ENCODE measurements around the gene SPAG5. TPM values are rescaled to one million over a fixed set of nuclear protein-coding genes. Genes with fewer than 3 reads are reported as not detected.

The SPAG5 gene
- total RNA-seq, 1 experiment from 2014 or later: 38.1 TPM

GRCh38 chr17:28563475-28563874 is 35.4 kb downstream of the SPAG5 start:
- Mint-ChIP-seq H3K27me3 (ENCODE audit: insufficient read depth, unreplicated experiment) (no peaks in the 10 kb centered on the region), H3K9me3 (ENCODE audit: unreplicated experiment) (no peaks in the 10 kb centered on the region), H3K27ac (ENCODE audit: low read depth, unreplicated experiment) (no peak overlapping the region), H3K4me1 (ENCODE audit: insufficient read depth, unreplicated experiment) (no peaks in the 10 kb centered on the region), H3K4me3 (ENCODE audit: unreplicated experiment) (no peak overlapping the region), H3K36me3 (ENCODE audit: insufficient read depth, unreplicated experiment) (peaks cover 56% of the 10 kb centered on the region)
- intact Hi-C loops (cut with micrococcal nuclease): no loop called here
- DNase-seq (ENCODE audit: unreplicated experiment): no peak
- CTCF ChIA-PET: no interaction called here
- no TSS peak for BruUV-seq (replicated peaks)
- POLR2A ChIA-PET: no interaction called here
- TF ChIP-seq, protein P1, sequence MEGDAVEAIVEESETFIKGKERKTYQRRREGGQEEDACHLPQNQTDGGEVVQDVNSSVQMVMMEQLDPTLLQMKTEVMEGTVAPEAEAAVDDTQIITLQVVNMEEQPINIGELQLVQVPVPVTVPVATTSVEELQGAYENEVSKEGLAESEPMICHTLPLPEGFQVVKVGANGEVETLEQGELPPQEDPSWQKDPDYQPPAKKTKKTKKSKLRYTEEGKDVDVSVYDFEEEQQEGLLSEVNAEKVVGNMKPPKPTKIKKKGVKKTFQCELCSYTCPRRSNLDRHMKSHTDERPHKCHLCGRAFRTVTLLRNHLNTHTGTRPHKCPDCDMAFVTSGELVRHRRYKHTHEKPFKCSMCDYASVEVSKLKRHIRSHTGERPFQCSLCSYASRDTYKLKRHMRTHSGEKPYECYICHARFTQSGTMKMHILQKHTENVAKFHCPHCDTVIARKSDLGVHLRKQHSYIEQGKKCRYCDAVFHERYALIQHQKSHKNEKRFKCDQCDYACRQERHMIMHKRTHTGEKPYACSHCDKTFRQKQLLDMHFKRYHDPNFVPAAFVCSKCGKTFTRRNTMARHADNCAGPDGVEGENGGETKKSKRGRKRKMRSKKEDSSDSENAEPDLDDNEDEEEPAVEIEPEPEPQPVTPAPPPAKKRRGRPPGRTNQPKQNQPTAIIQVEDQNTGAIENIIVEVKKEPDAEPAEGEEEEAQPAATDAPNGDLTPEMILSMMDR (IDR thresholded peaks at IDR 0.05; ENCODE audit: unreplicated experiment): no peak

DNA sequence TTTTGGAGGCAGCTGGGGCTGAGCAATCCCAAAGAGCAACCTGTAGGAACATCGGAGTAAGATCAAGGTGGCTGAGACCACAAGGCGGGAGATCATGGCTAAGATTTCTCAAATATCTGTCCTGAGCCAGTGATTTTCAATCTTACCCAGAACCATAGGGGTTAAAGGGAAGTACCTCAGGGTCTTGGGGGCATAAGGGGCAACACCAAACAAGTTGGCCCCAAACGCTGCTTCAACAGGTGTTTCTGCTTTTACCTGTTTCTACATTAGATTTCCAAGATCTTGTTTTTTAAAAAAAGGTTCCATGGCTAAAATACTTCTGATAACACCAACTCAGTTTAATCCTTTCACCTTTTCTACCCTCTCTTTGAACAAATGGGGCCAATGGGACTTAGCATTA is 43.8 kb downstream of the SPAG5 start:
- ChIA-PET CTCF (interaction anchor here (0.6 to 1.2 kb wide), 2 partner anchors 18 to 257 kb away, joined by 3 read pairs; no protein-coding TSS in a partner anchor), POLR2A (interaction anchor here (1.2 kb wide), 1 partner anchor 24 kb away, joined by 3 read pairs; no protein-coding TSS in a partner anchor)
- Mint-ChIP-seq H3K36me3 (ENCODE audit: insufficient read depth, unreplicated experiment) (peaks cover 54% of the 10 kb centered on the region), H3K4me1 (ENCODE audit: insufficient read depth, unreplicated experiment) (no peaks in the 10 kb centered on the region), H3K27me3 (ENCODE audit: insufficient read depth, unreplicated experiment) (no peaks in the 10 kb centered on the region), H3K9me3 (ENCODE audit: unreplicated experiment) (no peaks in the 10 kb centered on the region), H3K27ac (ENCODE audit: low read depth, unreplicated experiment) (no peak overlapping the region), H3K4me3 (ENCODE audit: unreplicated experiment) (no peak overlapping the region)
- no TSS peak for BruUV-seq (replicated peaks)
- intact Hi-C loops (cut with micrococcal nuclease): no loop called here
- DNase-seq (ENCODE audit: unreplicated experiment): no peak
- TF ChIP-seq, protein P1 (IDR thresholded peaks at IDR 0.05; ENCODE audit: unreplicated experiment): no peak

DNA sequence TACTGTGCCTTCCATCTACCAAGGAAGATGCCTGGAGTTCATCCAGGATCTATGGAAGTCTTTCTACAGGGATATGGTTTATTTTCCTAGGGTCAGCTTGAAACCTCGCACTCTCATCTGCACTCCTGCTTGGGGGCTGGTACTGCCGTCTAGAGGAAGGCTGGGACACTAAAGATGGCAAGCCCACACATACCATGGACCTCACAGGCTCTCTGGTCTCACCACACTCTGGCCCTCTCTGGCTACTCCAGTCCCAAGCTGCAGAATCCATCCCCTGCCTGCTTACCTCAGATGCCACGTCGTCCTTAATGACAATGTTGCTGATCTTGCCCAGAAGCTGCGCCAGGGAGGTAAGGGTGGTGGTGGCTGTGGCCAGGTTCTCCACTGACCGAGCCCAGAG is 44.3 kb downstream of the SPAG5 start:
- CTCF ChIA-PET: interaction anchor here (0.6 to 1.2 kb wide), 2 partner anchors 17 to 257 kb away, joined by 3 read pairs; no protein-coding TSS in a partner anchor
- no peaks in the 10 kb centered on the region for H3K27me3 Mint-ChIP-seq (ENCODE audit: insufficient read depth, unreplicated experiment)
- H3K27ac Mint-ChIP-seq (ENCODE audit: low read depth, unreplicated experiment): no peak overlapping the region
- TF ChIP-seq, protein P1 (IDR thresholded peaks at IDR 0.05; ENCODE audit: unreplicated experiment): peak; percentile 5
- H3K4me1 Mint-ChIP-seq (ENCODE audit: insufficient read depth, unreplicated experiment): no peaks in the 10 kb centered on the region
- BruUV-seq (replicated peaks): no TSS peak
- POLR2A ChIA-PET: interaction anchor here (1.2 to 2.3 kb wide), 2 partner anchors 16 to 24 kb away, joined by 3 to 7 read pairs; partner anchors contain the start of gene PIGS
- no peak overlapping the region for H3K4me3 Mint-ChIP-seq (ENCODE audit: unreplicated experiment)
- intact Hi-C loops (cut with micrococcal nuclease): no loop called here
- DNase-seq (ENCODE audit: unreplicated experiment): no peak
- no peaks in the 10 kb centered on the region for H3K9me3 Mint-ChIP-seq (ENCODE audit: unreplicated experiment)
- H3K36me3 Mint-ChIP-seq (ENCODE audit: insufficient read depth, unreplicated experiment): peaks cover 49% of the 10 kb centered on the region

- POLR2A ChIA-PET: interaction anchor here (0.6 to 2.3 kb wide), 5 partner anchors 16 to 1792 kb away, joined by 3 to 7 read pairs (median 4); partner anchors contain the start of genes PIGS and POLDIP2
Measured at GRCh38 chr17:28553000-28553505, 45.8 kb downstream of the SPAG5 start.

More at GRCh38 chr17:28553000-28553505, 45.8 kb downstream of the SPAG5 start:
- intact Hi-C loops (cut with micrococcal nuclease): no loop called here
- Mint-ChIP-seq H3K9me3 (ENCODE audit: unreplicated experiment) (no peaks in the 10 kb centered on the region), H3K36me3 (ENCODE audit: insufficient read depth, unreplicated experiment) (peaks cover 37% of the 10 kb centered on the region), H3K4me3 (ENCODE audit: unreplicated experiment) (peak overlapping the region; percentile 75), H3K4me1 (ENCODE audit: insufficient read depth, unreplicated experiment) (no peaks in the 10 kb centered on the region), H3K27me3 (ENCODE audit: insufficient read depth, unreplicated experiment) (no peaks in the 10 kb centered on the region), H3K27ac (ENCODE audit: low read depth, unreplicated experiment) (no peak overlapping the region)
- no peak for DNase-seq (ENCODE audit: unreplicated experiment)
- no TSS peak for BruUV-seq (replicated peaks)
- TF ChIP-seq, protein P1 (IDR thresholded peaks at IDR 0.05; ENCODE audit: unreplicated experiment): no peak
- CTCF ChIA-PET: interaction anchor here (0.6 to 1.3 kb wide), 3 partner anchors 13 to 259 kb away, joined by 3 read pairs; no protein-coding TSS in a partner anchor

All from MCF 10A (cell line).